Activated CD4-positive, alpha-beta T cell treated with anti-CD3 and anti-CD28 coated beads, Interleukin-2, amount 50 U/mL, for 4 hours (primary cell): Measurements from ENCODE around the gene SLC24A1.
"Not testable (repeated sequence)": the region's sequence is repeated elsewhere in the genome, so short reads cannot be mapped to it uniquely, and the experiment has no call there.

ENCODE experiments used
- DNase-seq, 2 experiments: peaks; one replicate each; pipeline ENCODE4 v3.0.0-alpha.2; 2020

The SLC24A1 gene

DNA sequence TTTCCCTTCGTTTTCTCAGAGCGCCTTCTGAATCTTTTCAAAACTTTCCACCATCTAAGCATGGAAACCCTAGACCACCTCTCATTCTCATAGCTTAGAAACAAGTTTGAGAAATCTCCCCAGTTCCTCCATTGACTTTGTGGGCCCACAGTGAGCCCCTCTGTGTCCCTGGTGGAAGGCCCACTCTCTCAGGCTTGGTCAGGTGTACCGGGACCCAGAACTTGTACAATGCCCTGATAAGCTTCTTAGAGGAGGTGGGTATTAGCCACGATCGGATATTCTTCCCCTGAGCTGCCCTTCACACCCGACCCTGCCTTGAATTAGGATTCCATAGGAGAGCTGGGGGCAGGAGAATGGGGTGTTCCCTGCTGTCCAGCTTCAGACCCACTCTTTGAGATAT, at the start of gene SLC24A1:
TSS of gene SLC24A1 (plus strand) at position 301 of the 400 bp plus-strand sequence. CDS start 2,143 bp downstream, outside the sequence.
- no peak for DNase-seq

DNA sequence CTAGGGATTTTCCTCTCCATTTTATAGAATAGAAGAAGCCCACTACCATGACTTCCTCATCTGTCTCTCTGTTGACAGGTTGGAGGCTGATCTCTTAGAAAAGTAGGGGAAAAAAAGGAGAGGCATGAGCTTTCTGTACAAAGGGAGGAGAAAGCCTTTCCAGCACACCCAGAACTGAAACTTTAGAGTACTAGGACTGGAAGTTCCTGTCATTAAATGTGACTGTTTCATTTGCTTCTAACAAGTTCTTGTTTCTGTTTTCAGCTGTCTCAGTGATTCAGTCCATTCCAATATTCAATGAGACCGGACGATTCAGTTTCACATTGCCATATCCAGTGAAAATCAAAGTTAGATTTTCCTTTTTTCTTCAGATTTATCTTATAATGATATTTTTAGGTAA, 49.8 kb upstream of the SLC24A1 start:
- no peak for DNase-seq

DNA sequence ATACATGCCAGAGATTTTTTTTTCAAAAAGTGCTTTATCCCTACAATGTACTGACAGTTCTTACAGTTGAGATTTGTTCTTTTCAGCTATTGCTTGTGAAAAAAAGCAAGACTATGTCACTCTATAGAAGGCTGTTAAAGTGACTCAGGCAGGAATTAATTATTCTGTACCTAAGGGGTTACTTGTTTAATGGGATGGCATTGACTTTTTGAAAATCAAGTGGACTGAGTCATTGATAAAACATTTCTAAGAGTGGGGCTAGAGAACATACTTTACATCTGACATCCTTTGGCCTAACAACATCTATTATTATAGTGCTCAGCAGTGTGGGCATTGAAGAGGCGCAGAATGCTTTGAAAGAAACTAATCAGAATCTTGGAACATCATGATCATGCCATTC, 45.1 kb upstream of the SLC24A1 start:
- DNase-seq: no peak

DNA sequence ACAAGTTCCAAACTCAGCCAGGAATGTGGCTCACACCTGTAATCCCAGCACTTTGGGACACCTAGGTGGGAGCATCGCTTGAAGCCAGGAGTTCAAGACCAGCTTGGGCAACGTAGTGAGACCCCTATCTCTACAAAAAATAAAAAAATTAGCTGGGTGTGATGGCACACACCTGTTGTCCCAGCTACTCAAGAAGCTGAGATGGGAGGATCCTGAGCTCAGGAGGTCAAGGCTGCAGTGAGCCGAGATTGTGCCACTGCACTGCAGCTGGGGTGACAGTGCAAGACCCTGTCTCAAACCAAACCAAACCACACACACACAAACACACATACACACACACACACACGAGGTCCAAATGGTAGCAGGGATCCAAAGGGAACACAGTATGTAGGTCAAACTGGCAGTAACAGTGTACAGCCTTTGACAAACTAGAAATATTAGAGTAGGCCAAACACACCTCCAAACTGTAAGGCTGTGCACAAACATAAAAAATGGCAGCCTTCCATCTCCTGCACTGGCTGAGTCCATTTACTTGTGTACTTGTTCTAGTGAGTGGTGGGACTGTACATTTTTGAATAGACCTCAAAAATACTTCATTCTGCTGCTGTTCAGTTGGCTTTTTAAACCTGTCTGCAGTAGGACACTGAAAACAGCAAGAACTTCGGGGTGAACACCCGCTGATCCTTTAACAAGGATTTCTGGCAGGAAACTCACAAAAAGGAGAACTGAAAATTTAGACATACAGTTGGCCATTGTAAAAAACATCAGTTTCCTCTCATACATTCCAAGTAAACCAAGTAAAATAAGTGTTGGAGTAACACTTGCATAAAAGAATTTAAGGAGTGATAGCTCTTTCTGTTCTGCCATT, 44.4 kb upstream of the SLC24A1 start:
- DNase-seq: no peak

DNA sequence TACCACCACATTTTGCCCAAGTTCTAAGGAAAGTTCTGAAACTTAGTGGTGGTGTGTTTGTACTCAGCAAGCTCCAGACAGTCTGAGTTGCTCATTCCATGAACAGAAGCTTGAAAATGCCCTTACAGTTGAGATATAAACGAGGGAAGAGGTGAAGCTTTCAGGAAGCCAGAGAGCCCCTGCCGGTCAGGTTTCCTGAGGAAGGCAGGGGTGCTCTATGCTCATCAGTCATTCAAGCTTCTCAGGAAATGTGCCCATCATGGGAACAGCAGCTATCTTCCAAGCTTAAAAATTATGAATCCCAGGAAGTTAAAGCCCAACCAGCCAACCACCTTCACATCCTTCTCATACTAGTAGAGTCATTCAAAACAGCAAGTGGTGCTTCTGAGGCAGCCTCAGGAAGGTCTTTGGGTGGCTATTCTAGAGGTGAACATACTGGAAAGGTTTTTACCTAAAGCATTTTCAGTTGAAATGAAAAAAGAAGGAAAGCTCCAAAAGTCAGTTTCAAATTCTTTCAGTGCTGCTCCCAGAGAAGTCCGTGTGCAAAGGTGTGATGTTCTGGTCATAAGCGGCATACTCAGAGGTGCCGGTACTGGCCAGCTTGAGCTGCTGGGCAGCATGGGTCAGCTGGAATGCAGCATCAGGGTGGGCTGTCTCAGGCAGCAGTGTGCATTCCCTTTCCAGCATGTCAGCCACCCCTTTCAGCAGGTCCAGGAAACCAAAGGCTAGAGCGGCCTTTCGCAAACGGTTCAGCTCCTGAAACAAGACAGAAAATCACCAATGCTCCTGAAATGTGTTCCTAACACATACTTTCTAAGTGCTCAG, 42.6 kb upstream of the SLC24A1 start:
- no peak for DNase-seq

DNA sequence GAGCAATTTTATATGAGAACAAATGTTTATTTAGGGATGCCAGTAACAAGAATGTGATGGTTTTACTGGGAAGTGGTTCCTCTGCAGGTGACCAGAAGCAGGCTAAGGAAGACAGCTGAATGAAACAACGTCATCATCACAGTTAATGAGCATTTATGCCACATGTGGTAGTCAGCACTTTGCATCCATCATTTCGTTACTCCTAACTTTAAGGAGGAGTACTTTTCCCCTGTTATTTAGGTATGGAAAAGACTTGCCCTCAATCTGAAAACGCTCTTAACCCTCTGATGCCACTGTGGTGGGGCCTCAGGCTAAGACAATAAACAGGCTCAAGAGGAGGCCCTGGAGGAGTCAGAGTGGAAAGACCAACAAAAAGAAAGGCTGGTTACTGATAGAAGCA, 42.0 kb upstream of the SLC24A1 start:
- no peak for DNase-seq

DNA sequence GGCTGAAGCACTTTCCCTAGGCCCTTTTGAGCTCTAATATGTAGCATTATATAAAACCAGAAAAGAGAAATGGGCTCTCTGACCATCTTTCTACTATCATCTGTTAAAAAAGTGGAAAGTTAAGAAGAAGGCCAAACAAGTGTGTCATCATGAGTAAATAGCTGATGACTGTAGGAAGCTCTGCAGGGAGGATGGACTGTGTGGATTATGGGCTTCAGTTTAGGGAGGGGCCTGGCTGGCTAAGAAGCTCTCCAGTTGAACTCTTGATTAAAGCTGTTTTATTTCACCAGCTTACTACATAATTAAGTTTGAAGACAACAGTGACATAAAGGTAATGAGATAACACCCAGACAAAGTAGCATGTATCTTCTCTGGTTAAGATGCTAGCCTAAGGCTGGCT, 41.5 kb upstream of the SLC24A1 start:
- no peak for DNase-seq

DNA sequence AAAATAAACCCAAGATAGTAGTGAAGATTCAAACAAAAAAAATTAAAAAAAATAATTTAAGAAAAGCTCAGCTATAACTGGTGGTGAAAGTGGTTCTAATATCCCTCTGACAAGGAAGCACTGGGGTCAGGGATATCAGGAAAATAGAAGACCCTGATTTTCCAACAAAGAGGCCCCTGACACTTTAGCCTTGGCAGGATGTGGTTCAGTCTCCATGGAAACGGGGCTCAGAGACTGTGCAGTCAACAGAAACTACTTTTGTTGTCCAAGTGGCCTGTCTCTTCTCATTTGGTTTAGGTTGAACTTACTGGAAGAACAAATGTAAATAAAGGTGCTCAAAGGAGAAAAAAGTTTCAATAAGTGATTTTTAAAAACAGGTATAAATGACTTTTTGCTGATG, 38.0 kb upstream of the SLC24A1 start:
- DNase-seq: peak; percentile 3 to 6

DNA sequence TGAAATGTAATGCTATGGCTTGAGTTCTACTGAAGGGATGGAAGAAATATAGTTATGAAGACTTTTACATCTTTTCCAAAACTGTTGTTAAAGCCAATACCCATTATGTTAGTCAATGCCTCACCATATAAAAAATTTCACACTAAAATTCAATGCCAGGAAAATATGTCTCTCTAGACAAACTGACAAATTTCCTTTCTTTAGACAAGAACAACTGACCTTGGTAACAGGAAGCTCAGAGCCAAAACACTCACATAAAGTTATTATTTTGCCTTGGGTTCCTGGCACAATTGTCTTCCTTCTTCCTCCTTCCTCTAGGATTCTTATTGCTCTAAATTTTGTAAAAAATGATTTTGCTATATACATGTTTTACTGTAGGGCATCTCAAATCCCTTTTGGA, 37.5 kb upstream of the SLC24A1 start:
- DNase-seq: no peak

DNA sequence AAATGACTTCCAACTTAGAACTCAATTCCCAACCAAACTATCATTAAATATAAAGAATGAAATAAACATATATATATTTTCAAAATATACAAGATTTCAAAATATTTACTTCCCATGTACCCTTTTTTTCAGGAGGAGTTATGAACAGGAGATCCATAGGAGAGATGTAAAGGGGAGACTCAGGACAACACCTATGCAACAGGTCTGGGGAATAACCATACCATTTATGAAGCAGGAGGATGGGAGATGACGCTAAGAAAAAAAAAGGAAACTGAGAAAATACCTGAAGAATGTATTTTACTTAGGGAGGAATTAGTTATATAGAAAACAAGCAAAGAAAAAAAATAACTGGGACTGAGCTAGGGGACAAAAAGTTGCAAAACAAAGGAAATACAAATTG, 34.6 kb upstream of the SLC24A1 start:
- DNase-seq: no peak

DNA sequence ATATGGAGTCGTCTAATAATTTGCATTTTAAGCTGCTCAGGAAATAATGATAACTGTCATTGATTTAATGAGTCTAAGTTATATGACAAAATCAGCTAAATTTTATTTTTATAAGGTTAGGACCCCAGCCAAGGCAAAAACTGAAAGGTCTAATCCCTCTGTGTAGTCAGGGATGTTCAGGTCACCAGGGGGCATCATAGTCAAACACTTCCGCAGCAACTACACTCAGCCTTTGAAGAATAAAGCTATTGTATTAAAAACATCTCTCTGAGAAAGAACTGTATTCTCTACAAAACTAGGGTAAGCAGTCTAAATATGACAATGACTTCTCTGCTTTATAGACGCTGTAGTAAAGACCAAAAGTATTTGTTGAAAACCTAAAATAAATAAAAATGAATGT, 25.8 kb upstream of the SLC24A1 start:
- DNase-seq: peak in 1 of 2 experiments; percentile 5

DNA sequence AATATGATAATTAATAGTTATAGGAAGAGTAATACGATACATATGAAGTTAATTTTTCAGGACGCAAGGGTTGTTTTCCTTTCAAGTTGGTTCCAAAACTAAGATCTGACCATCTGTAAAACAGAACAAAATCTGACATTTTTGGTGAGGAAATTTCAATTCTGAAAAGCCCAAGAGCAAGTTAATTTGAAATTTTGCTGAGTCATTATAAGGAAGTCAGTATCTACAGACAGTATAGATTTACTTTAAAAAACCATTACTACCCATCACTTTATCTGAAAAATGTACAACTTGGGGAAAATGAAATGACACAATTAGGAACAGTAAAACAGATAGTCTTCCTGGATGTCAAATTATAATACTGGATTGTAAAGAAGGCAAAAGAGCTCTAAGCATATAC, 23.3 kb upstream of the SLC24A1 start:
- DNase-seq: no peak

DNA sequence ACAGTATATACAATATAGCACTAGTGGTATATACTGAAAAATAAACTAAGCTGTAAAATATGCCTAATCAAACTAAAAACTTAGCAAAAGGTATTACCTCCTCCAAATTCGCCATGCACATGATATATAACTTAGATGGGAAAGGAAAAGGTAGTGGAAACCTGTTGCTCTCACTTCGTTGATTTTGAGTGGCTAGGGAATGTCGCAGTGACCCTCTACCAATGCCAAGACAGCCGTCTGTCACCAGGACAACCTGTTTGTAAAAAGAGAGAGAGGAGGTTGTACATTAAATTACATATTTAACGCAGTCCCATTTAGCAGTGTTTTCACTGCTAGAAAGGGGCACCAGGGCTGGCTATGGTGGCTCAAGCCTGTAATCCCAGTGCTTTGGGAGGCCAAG, 22.1 kb upstream of the SLC24A1 start:
- DNase-seq: no peak

DNA sequence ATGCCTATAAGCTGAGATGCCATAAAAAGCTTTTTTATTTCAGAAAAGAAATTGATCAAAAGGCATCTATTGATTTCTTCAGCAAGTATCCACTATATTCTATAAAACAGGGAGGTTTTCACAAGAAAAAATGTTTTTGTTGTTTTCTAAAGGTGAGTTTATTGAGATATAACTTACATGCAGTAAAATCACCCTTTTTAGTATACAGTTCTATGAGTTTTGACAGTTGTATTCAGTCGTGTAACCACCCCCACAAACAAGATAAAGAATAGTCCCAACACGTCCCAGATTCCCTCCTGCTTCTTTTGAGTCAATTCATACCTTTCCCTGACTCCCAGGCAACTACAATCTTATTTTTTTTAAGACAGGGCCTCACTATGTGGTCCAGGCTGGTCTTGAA, 18.6 kb upstream of the SLC24A1 start:
- DNase-seq: no peak

DNA sequence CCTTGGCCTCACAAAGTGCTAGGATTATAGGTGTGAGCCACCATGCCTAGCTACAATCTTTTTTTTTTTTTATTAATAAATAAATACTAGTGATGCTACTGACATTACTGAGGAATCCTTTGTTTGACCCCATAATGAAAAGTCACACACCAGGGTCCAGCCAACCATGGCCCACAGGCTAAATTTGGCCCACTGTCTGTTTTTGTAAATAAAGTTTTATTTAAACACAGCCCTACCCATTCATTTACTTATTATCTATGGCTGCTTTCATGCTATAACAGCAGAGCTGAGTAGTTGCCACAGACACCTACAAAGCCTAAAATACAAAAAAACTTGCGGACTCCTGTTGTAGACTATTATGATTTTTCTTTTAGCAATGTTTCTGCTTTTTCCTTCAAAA, 18.2 kb upstream of the SLC24A1 start:
- no peak for DNase-seq

DNA sequence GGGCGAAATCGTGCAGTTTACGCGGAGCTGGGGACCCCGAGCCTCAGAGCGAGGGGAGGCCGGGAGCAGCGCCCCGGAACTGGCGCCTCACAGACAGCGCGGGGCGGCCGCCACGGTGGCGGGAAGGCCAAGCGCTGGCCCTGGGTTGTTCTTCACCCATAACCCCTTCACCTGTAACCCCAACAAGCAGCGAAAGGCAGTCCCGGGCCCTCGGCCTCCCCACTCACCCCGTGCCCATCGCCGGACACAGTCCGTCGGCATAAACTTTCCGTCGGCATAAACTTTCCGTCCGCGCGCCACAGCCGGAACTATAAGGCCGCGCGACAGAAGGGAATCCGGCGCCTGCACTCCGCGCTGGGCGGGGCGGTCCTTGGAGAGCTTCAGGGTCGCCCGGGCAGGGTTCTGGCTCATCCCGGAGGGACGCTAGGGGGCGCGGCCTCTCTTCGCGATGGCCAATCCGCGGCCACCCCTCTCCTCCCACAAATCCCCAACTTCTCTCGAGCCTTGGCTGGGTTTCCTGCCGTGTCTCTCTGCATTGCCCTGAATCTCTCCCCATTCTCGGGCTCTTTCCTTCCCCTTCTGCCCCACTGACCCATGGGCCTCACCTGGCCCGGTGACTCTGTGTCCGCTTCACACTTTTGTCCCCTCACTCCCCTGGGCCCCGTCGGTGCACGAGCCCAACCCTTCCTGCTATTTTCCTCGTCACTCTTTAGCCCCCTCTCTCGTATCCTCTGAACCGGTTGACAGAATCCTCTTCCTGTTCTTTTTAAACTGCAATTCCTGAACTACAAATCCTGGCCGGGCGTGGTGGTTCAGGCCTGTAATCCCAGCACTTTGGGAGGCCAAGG, 10.6 kb upstream of the SLC24A1 start, which contains the start of gene INTS14:
TSS of gene INTS14 (minus strand) at position 261 of the 848 bp plus-strand sequence. CDS start 3,751 bp downstream, outside the sequence.
- DNase-seq: peak; percentile 90 to 91

DNA sequence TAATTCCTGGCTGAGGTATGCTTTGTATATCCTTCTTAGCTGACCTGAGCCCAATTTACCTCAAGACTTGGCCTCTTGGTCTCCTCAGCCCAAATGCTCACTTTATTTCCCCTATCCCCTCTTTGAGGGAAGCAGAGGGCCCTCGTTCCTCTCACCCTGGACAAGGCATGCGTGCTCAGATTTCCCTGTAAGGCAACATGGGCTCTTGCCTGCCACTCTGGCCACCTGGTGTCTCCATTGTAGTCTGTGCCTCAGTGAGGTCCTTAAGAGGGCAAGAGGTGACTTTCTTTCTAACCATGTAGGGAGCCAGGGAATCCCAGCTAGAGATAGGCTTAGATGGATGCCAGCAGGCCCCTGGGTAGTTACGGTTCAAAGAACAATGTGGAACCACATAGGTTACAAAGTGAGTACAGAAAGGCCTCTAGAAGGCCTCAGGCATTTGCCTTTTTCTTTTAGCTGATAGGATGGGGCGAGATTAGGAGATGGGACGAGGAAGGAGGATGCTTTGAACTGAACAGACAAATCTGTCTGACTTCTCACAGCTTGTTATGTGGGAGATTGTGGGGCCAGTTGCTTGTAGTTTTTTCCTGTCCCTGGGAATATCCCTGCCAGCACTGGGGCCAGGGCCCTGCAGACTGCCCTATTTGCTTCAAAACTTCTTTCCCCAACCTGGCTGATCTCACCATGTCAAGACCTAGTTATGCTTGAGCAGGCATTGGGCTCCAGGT, 9.7 kb upstream of the SLC24A1 start:
- no peak for DNase-seq

DNA sequence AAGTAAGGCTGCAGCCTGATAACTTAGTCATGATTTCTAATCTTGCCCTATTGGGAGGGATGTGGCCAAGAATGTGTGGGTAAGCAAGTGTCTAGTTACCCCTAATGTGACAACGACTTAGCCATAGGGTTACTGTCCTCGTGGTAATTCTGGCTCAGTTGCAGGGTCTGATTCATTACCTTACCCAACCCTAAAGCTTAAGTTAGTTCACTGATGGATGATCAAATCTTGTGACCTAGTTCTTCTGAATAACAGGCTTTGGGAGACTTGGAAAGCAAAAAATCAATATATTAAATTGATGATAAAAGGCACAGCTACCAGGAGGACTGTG, 9.2 kb upstream of the SLC24A1 start:
- DNase-seq: no peak

DNA sequence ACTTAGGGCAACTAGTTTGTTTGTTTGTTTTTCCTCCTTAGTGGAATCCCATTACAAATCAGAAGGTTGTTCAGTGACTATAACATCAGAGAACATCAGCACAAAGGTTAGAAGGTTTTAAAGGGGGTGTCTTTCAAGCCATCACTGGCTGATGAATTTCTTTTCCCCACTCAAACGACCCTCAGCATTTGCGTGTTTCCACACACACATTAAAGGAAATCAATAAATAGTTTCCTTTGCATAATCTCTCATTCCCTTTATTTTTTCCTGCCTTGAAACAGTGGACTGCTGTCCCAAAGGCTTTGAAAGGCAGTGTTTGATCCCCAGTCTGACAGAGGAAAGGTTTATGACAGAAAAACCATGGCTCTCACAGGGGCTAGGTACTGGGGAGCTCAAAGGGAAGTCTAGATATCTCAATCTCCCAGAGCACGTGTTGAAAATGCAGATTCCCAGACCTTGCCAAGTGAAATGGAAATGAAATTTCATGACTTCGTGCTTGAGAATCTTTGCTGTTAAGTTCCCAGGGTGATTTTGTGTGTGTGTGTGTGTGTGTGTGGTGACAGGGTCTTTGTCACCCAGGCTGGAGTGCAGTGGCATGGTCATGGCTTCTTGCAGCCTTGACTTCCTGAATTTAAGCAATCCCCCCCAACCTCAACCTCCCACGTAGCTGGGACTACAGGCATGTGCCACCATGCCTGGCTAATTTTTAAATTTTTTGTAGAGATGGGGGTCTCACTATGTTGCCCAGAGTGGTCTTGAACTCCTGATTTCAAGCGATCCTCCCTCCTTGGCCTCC, 8.6 kb upstream of the SLC24A1 start:
- no peak for DNase-seq

DNA sequence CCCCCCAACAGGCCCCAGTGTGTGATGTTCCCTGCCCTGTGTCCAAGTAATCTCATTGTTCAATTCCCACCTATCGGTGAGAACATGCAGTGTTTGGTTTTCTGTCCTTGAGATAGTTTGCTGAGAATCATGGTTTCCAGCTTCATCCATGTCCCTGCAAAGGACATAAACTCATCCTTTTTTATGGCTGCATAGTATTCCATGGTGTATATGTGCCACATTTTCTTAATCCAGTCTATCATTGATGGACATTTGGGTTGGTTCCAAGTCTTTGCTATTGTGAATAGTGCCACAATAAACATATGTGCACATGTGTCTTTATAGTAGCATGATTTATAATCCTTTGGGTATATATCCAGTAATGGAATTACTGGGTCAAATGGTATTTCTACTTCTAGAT, 5.9 kb upstream of the SLC24A1 start:
- DNase-seq: not testable (repeated sequence)

DNA sequence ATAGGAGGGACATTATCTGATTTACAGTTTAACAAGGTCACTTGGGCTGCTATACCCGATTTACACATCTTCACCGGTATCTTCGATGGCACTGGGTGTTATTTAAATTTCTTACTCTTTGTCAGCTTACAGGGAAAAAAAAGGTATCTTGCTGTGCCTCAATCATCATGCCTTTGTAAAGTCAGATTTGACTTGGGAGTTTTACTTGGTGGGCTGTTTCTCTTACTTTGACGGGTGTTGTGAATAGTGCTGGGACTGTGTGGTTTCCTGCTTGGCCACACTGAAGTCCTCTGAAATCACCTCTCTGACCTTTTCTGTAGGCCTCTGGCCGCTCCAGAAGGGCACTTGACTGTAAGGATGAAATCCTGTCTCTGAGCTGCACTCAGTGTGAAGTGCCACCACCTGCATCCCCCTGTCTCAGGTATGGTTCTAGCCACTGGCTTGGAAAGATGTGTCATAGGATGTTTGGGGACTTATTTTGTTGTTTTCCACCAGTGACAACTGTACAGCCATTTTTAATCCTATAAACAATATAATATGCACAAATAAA, 3.1 kb upstream of the SLC24A1 start:
- no peak for DNase-seq
